Stimulated activated CD4-positive, alpha-beta T cell treated with anti-CD3 and anti-CD28 coated beads, Interleukin-1b, Interleukin-23, amount 100 ng/mL, for 4 hours (primary cell): ENCODE results near the gene PGAP1.

Experiments used
- DNase-seq, 2 donors: peaks; one replicate each; pipeline ENCODE4 v3.0.0-alpha.2; 2020; ENCODE audit warnings: low read depth in 2 of 2

Gene PGAP1, protein sequence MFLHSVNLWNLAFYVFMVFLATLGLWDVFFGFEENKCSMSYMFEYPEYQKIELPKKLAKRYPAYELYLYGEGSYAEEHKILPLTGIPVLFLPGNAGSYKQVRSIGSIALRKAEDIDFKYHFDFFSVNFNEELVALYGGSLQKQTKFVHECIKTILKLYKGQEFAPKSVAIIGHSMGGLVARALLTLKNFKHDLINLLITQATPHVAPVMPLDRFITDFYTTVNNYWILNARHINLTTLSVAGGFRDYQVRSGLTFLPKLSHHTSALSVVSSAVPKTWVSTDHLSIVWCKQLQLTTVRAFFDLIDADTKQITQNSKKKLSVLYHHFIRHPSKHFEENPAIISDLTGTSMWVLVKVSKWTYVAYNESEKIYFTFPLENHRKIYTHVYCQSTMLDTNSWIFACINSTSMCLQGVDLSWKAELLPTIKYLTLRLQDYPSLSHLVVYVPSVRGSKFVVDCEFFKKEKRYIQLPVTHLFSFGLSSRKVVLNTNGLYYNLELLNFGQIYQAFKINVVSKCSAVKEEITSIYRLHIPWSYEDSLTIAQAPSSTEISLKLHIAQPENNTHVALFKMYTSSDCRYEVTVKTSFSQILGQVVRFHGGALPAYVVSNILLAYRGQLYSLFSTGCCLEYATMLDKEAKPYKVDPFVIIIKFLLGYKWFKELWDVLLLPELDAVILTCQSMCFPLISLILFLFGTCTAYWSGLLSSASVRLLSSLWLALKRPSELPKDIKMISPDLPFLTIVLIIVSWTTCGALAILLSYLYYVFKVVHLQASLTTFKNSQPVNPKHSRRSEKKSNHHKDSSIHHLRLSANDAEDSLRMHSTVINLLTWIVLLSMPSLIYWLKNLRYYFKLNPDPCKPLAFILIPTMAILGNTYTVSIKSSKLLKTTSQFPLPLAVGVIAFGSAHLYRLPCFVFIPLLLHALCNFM

DNA sequence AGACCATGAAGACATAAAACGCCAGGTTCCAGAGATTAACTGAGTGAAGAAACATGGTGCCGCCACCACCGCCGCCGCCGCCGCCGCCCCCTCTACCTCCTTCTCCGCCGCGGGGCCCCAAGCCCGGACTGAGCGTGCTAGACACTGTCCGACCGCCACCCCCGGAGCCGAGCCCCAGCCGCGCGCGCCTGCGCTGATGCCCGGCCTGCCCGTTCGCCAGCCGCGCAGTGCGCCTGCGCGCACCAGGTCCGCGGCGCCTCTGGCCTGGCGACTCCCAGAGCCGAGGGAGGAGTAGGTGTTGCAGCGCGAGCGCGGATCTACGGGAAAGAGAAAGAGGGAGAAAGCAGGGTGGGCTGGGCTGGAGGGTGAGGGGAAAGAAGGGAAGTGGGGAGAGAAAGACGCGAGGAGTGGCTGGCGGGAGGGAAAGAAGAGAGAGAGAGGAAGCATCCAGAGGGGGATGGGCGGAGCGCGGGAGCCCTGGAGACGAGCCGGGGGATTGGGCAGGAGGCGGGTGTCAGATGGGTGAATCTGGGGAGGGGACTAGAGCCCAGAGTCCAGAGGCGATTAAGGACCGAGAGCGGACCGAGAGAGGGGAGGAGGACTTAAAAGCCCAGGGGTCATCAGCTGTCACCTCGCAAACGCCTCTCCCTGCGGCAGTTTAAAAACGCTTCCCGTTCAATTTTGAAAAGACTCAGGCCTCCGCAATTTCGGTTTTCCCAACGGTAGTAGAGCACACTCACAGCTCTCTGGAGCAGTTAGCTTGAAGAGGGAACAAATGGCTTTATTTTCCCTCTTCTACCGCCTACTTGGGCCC is at the start of gene PGAP1:
Gene PGAP1, minus strand, starts transcription at position 146 of the 814 bp plus-strand sequence. Its CDS starts 91 bp downstream, at position 55.
- DNase-seq: peak; percentile 69 to 80

DNA sequence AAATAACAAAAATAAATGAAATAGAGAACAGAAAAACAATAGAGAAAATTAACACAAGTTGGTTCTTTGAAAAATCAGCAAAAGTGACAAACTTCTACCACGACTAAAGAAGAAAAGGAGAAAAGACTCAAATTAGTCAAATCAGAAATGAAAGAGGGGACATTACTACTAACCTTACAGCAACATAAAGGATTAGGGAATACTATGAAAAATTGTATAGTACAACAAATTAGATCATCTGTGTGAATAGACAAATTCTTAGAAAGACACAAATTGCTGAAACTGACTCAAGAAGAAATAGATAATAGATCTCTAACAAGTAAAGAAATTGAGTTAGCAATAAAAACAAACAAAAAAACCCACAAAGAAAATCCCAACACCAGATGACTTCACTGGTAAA is 48.5 kb upstream of the PGAP1 start:
- no peak for DNase-seq

DNA sequence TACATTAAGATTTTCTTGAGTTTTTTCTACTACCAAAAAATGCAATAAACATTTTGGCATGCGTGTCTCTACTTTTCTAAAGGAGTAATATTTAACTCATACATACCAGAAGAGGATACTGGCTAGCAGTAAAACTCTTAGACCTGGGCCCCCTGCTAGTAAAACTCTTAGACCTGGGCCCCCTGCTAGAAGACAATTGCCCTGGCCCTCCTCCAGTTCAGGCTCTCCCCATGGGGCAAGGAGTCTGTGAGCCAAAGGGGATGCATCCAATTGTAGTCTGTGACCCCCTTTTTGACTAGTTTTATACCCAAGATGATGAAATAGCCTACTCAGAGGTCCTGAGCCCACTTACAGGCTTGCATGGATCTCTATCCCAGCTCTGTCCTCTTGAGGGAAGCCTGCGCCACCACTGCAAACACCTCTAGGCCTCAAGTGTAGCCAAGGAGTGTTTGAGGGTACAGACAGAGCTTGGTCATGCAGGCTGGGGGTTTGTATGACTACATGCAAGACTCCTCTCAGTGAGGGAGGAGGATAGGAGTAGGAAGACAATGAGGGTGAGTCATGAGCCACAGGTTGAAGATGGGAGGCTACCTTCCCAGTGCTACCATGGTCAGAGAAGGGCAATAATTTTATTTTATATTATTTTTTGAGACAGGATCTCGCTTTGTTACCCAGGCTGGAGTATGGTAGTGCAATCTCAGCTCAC is 45.2 kb upstream of the PGAP1 start:
- no peak for DNase-seq

DNA sequence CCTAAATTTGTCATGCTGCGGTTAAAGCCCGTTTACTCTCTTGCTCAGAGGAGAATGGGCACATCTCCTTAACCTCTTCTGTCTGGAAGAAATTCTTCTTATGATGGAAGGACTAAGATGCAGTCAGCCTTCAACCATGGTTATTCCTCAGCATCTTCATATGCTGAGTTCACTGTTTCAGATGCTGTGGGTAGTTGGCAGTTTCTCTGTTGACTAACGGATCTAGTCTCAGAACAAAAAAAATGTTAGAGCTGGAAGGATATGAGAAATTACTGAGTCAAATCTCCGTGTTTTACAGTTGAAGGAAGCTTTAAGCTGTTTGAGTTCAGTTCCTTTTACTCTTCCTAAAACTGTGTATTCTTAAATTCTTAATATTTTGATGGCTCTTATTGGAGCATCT is 43.6 kb upstream of the PGAP1 start:
- no peak for DNase-seq

DNA sequence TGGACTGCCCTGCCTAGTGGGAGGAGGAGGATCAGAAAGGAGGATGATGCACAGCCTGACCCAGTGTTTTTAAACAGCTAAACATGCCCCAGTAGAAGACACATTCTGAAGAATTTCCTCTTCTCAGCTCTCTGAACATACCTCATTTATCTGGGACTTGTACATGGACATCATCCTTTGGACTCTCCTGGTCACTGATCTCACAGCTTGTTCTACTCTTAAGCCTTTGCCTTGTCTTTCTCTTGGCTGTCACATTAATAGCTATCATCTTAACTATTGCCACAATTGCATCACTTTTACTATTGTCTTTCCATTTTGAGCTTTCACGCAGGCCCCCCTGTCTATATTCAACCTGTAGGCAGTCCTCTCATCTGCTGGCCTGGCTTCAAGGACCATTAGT is 42.0 kb upstream of the PGAP1 start:
- no peak for DNase-seq

DNA sequence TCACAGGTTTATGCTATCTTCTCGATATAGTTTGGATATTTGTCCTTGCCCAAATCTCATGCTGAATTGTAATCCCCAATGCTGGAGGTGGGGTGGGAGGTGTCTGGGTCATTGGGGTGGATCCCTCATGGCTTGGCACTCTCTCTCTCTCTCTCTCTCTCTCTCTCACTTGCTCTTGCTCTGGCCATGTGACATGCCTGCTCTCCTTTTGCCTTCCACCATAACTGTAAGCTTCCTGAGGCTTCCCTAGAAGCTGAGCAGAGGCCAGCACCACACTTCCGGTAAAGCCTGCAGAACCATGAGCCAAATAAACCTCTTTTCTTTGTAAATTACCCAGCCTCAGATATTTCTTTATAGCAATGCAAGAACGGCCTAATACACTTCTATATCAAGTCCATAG is 41.3 kb upstream of the PGAP1 start:
- no peak for DNase-seq

DNA sequence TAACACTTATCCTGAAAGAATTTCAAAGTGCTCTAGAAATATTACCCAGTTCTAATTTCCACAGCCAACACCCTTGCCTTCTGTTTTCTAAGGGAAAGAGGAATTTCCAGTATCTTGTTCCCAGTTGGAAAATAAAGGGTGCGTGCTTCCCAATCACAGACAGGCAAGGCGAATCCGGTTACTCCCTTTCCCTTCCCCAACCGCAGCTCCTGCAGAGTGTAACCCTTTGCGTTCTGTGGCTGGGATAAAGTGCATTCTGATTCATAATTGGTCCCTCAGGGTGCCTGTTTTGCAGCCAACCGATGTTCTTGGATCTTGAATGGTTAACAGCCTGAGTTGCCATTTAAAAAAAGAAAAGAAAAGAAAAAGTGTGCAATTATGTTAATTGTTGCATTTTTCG is 40.6 kb upstream of the PGAP1 start:
- DNase-seq: no peak

DNA sequence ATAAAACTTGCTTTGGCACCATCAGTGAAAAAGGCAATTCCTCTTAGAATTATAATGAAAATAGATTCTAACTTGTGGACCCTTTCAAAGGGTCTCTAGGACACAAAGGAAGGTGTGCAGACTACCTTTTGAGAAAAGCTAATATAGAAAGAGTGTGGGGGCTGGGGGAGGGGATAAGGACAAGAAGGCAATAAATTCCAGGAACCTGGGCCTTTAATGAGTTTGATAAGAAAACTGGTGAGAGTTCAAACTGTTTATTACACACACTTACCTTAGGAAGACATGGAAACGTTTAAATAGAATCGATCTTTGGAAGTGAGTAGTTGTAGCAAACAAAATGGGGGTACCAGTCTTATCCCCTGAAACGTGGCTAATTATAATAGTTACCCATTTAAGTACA is 39.6 kb upstream of the PGAP1 start:
- no peak for DNase-seq

DNA sequence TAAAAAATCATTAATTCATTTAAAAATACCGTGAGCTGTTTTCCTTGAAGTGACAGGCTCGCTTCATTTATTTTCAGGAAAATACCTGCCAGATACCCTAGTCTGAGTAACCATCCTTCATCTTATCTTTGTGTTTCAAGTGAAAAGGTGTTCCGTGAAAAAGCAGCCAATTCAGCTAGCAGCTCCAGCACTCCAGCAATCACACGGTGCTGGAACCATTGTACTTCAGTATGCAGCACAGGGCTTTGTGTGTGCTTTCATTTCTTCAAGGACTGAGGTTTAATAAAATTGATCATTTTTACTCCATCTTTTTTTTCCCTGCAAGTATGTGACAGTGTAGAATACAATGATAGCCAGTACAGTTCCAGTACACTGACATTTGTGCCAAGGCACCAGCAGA is 39.1 kb upstream of the PGAP1 start:
- DNase-seq: no peak

DNA sequence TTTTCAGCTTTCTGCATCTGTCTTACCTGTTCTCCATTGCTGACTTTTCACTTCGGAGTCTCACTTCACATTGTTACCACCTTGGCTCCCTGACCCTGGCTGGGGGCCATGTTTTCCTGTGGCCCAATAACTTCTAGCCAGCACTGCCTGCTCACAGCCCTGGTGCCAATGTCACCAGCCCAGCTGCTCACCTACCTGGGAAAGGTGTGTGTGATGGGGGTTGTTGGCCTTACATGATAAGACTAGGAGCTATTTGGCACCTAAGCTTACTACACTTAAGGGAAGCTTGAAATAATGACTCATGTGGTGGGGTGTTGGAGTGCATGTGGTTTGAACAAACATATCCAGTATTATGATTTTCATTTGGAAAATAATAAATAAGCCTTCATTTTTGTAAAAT is 37.5 kb upstream of the PGAP1 start:
- no peak for DNase-seq

DNA sequence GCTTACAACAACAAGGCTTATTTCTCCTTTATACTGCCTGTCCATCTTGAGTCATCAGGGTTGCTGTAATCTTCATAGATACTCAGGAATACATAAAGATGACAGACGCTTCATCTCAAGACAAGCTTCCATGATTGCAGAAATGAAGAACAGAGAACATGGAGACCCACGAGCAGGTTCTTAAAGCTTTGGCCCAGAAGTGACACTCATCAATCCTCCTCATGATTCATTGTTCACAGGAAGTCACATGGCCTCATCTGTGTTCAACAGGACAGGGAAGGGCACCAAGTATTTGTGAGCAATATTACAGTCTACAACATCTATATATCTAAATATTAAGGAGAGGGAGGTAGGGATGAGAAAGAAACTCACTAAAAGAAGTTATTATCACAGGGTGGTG is 36.5 kb upstream of the PGAP1 start:
- no peak for DNase-seq

DNA sequence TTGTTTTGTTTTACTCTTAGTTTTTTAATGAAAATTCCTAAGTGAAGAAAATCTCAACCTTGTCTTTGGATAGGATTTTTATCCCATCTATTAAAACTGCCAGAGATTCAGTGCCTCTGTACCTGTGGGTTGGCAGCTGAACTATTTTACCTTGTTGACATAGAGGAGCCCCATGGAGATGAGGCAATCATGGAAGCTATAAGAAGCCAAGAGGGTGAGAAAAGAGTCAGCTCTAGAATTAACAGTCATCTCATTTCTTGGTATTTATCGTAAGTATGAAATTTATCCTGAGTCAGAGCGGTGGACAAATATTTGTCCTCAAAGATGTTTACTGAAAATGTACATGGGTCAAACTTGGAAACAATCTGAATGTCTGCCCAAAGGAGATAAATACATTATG is 35.8 kb upstream of the PGAP1 start:
- no peak for DNase-seq

DNA sequence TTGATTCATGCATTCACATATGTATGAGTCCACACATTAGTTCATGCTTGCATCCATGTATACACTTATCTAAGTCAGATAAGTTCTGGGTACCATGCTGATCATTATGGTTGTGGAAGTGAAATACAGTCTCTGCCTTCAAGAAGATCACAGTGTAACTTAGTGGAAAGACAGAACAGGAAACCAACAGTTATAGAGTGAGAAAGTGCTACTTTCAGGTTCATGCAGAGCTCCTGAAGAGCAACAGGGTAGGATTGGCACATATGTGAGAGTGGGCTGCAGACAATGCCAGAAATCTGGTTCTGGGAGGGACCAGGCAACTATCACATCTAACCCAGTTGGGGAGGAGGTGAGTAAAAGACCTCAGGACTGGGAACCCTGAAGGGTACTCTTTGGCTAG is 35.4 kb upstream of the PGAP1 start:
- DNase-seq: no peak

DNA sequence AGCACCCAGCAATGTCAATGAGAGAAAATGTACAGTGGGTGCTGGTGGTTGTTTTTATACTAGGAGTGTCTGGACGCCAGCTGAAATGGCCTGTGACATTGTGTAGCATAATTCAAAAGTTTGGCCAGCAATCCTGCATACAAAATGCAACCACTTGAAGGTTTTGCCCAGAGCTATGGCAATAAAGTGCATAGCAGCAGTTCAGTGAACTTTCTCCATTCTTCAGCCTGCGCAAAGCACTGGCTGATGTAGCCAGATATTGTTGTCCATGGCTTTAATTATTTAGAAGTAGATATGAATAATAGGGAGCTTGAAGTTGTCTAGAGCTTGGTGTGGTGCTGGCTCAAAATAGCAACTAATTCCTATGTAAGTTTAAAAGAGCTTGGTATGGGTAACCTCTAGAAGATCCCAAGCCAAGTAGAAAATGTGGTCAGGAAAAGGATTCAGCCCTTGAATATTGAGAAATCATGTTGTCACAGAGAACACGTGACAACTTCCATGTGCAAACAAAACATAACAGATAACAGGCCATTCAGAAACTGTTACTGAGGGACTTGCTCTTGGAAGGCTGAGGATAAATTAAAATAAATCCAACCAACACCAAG is 33.3 kb upstream of the PGAP1 start:
- DNase-seq: no peak

DNA sequence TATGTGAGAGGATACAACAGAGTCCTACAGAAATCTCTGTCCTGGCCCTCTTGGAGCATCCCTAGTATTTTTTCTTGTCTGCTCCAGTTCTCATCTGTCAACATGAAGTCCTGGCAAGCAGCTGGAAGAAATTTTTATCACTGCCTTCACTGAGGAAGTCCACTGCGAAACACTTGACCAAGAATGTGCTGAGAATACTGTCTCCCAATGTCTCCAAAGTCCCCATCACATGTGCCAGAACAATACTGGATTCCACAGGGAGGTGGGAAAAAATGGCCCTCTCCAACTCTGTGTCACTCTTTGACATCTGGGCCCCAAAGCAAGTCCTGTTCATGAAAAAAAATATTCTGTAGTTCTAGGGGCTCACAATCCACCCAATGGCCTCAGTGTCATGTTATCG is 32.8 kb upstream of the PGAP1 start:
- DNase-seq: no peak

DNA sequence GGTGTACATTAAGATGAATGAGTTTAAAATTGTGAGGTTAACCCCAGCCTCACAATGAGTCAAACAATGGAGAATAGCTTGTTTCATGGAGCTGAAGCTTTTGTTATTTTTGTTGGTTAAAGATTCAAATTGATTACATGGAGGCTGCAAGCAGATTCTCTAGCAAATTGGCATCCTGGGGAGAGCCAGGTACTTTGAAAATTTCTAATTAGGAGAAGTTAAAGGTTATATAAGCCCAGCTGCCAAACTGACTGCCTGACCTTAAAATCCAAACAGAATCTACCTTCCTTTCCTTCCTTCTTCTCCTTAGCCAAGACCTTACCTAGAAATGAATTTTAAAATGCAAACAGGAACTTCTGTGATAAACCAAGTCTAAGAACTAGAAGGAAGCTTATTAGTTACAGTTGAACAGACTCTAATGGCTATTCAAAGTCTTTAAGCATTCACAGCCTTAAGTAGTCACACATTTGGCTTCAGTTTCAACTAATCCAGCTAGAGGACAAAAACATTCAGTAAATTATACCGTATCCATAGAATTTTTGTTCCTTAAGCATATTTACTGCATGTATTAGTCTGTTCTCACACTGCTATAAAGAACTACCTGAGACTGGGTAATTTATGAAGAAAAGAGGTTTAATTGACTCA is 31.5 kb upstream of the PGAP1 start:
- no peak for DNase-seq

DNA sequence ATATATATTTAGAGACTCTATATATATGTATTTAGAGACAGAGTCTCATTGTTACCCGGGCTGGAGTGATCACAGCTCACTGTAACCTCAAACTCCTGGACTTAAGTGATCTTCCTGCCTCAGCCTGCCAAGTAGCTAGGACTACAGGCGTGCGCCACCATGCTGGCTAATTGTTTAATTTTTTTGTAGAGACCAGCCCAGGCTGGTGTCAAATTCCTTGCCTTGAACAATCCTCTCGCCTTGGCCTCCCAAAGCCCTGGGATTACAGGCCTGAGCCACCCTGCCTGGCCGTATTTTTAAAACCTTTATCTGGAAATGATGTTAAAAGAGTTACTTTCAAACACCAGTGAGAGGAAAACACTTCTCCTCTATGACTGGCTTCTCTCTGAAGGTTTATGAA is 30.9 kb upstream of the PGAP1 start:
- no peak for DNase-seq

DNA sequence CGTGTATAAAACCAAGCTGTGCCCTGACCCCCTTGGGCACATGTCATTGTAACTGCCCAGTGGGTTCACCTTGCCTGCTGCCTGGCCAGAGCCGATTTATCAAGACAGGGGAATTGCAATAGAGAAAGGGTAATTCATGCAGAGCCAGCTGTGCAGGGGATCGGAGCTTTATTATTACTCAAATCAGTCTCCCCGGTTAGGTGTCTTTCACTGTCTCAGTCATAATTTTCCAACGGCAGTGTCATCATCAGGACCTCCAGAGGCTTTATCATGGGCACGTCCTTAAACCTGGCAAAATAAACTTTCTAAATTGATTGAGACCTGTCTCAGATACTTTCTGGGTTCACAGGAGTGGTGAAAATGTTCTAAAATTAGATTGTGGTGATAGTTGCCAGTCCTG is 29.6 kb upstream of the PGAP1 start:
- DNase-seq: no peak

DNA sequence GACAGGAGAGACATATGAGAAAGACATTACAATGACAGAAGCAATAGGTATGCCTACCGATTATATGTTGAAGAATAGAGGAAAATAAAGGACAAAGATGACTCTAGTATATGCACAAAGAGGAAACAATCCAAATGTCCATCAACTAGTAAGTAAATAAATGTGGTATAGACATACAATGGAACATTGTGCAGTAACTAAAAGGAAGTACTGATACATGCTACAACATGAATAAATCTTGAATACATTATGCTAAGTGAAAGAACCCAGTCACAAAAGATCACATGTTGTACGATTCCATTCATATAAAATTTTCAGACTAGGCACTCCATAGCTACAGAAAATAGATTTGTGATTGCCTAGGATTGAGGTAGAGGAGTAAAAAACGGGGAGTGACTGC is 28.5 kb upstream of the PGAP1 start:
- DNase-seq: no peak

DNA sequence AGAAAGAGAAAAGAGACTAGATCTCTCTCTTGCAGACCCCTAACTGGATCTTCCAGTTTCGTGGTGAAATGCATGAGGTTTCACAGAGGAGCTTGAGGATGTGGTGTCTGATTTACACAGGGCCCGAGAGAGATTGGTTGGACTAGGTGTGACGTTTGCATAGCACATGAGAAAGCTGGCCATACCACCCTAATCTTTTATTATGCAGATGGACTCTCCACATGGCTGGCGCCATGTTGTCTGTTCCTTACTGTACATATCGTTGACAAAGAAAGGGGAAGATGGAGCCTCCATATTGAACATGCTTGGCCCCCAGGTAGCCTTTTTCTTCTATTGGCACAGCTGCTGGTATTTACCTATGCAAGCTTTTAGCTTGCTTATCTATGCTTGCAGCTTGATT is 27.5 kb upstream of the PGAP1 start:
- no peak for DNase-seq

DNA sequence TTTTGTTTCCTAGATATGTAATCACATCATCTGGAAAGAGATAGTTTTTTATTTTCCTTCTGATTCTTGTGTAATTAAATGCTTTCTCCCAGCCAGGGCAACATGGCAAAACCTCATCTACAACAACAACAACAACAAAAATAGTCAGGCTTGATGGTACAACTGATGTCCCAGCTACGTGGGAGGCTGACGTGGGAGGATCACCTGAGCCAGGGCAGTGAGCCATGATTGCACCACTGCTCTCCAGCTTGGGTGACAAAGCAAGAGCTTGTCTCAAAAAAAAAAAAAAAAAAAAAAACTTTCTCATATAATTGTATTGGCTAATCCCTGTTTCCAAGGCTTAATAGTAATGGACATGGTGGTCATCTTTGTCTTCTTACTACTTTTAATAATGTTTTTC is 26.4 kb upstream of the PGAP1 start:
- DNase-seq: no peak
